Astrocyte (in vitro differentiated cells and primary cell): ENCODE measurements around the gene ITGA2. TPM values are rescaled to one million over a fixed set of nuclear protein-coding genes. Genes with fewer than 3 reads are reported as not detected.

Experiments used
- DNase-seq: peaks from one replicate; pipeline ENCODE4 v3.0.0-alpha.2; 2010; ENCODE audit warnings: low read depth
- FAIRE-seq: peaks from 2 replicates; lab custom pipeline; 2011; peaks lifted over from hg19 to GRCh38; lab: Jason Lieb, UNC
- H2AFZ ChIP-seq: 2 replicates; pipeline ENCODE4 v1.6.0; 2012; ENCODE audit warnings: low read depth, low read length, inconsistent platforms
- H3K27ac ChIP-seq: 2 replicates; pipeline ENCODE4 v1.5.1; 2011; ENCODE audit warnings: low read depth, low read length, inconsistent platforms
- H3K27me3 ChIP-seq: 2 replicates; pipeline ENCODE4 v1.6.0; 2011; ENCODE audit warnings: low read length, inconsistent platforms; ENCODE audit not compliant: insufficient read depth
- H3K36me3 ChIP-seq: 2 replicates; pipeline ENCODE4 v1.5.1; 2011; ENCODE audit warnings: low read length, inconsistent platforms; ENCODE audit not compliant: insufficient read depth
- H3K4me1 ChIP-seq: 2 replicates; pipeline ENCODE4 v1.5.1; 2011; ENCODE audit warnings: low read length, inconsistent platforms; ENCODE audit not compliant: insufficient read depth
- H3K4me2 ChIP-seq: 2 replicates; pipeline ENCODE4 v1.6.0; 2012; ENCODE audit warnings: low read length, inconsistent platforms
- H3K4me3 ChIP-seq: 2 replicates; pipeline ENCODE4 v1.5.1; 2011; ENCODE audit warnings: low read depth, mild to moderate bottlenecking, low read length, inconsistent platforms; ENCODE audit not compliant: insufficient read depth
- H3K79me2 ChIP-seq: 2 replicates; pipeline ENCODE4 v1.6.0; 2012; ENCODE audit warnings: mild to moderate bottlenecking, low read length, inconsistent platforms; ENCODE audit not compliant: insufficient read depth
- H3K9ac ChIP-seq: 2 replicates; pipeline ENCODE4 v1.6.0; 2012; ENCODE audit warnings: mild to moderate bottlenecking, low read length, inconsistent platforms
- H3K9me3 ChIP-seq: 2 replicates; pipeline ENCODE4 v1.5.1; 2012; ENCODE audit warnings: low read depth, mild to moderate bottlenecking, low read length, inconsistent platforms; ENCODE audit not compliant: insufficient read depth
- H4K20me1 ChIP-seq: 2 replicates; pipeline ENCODE4 v1.6.0; 2012; ENCODE audit warnings: low read length, inconsistent platforms; ENCODE audit not compliant: insufficient read depth
- H3K27ac Mint-ChIP-seq: one replicate; pipeline ENCODE4 v1.8.0; 2021; ENCODE audit warnings: mild to moderate bottlenecking, mixed read lengths; ENCODE audit not compliant: unreplicated experiment
- H3K27me3 Mint-ChIP-seq: one replicate; pipeline ENCODE4 v1.8.0; 2021; ENCODE audit warnings: low read depth, mixed read lengths; ENCODE audit not compliant: unreplicated experiment
- H3K36me3 Mint-ChIP-seq: one replicate; pipeline ENCODE4 v1.8.0; 2021; ENCODE audit warnings: low read depth, mixed read lengths; ENCODE audit not compliant: unreplicated experiment
- H3K4me1 Mint-ChIP-seq: one replicate; pipeline ENCODE4 v1.8.0; 2021; ENCODE audit warnings: low read depth, mixed read lengths; ENCODE audit not compliant: unreplicated experiment
- H3K4me3 Mint-ChIP-seq: one replicate; pipeline ENCODE4 v1.8.0; 2021; ENCODE audit warnings: mild to moderate bottlenecking, moderate library complexity, mixed read lengths; ENCODE audit not compliant: unreplicated experiment
- H3K9me3 Mint-ChIP-seq: one replicate; pipeline ENCODE4 v1.8.0; 2021; ENCODE audit warnings: mild to moderate bottlenecking, mixed read lengths; ENCODE audit not compliant: unreplicated experiment
- EZH2 ChIP-seq: IDR thresholded peaks from 2 replicates; pipeline ENCODE4 v1.6.1; 2012; ENCODE audit warnings: mild to moderate bottlenecking, low read length, inconsistent platforms; ENCODE audit not compliant: insufficient read depth
- total RNA-seq: library from RNA; stranded (reverse); gene quantifications from 2 replicates; pipeline ENCODE4 v1.2.1, GENCODE V29; 2021
- TF ChIP-seq, protein P1 (sequence below): IDR thresholded peaks from 2 replicates; pipeline ENCODE4 v1.5.1; 2011; ENCODE audit warnings: low read depth, mild to moderate bottlenecking, inconsistent platforms, low read length, moderate library complexity; ENCODE audit not compliant: insufficient read depth

ITGA2 gene
- total RNA-seq, 1 donor from 2014 or later: 35.9 TPM

DNA sequence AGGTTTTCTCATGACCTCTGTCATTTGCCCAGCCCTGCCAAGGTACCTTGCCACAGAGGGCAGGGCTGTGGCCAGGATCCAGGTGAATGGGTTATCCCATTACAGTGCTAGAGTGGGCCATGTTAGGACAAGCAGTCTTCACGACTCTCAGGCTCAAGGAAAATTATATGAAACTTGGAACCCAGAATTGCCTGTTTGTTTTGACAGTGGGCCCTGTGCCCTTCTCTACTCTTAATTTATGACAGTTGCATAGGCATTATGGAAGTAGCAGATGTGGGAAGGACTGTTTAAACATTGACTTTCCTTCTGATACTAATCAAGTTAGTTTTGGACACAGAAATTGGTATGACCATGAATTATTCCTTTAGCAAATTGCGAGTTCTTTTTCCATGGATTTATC is 41.7 kb downstream of the ITGA2 start:
- DNase-seq (no peak), FAIRE-seq (no peak)
- H3K27ac Mint-ChIP-seq: peak overlapping the region; percentile 31
- no peaks in the 10 kb centered on the region for H3K36me3 Mint-ChIP-seq
- TF ChIP-seq, protein P1, sequence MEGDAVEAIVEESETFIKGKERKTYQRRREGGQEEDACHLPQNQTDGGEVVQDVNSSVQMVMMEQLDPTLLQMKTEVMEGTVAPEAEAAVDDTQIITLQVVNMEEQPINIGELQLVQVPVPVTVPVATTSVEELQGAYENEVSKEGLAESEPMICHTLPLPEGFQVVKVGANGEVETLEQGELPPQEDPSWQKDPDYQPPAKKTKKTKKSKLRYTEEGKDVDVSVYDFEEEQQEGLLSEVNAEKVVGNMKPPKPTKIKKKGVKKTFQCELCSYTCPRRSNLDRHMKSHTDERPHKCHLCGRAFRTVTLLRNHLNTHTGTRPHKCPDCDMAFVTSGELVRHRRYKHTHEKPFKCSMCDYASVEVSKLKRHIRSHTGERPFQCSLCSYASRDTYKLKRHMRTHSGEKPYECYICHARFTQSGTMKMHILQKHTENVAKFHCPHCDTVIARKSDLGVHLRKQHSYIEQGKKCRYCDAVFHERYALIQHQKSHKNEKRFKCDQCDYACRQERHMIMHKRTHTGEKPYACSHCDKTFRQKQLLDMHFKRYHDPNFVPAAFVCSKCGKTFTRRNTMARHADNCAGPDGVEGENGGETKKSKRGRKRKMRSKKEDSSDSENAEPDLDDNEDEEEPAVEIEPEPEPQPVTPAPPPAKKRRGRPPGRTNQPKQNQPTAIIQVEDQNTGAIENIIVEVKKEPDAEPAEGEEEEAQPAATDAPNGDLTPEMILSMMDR: no peak
- no peak for TF ChIP-seq EZH2
- H3K4me3 ChIP-seq: no peak overlapping the region
- no peaks in the 10 kb centered on the region for H3K9me3 ChIP-seq
- no peaks in the 10 kb centered on the region for H3K36me3 ChIP-seq
- H4K20me1 ChIP-seq: no peaks in the 10 kb centered on the region
- H3K27me3 Mint-ChIP-seq: no peaks in the 10 kb centered on the region
- peaks cover 38% of the 10 kb centered on the region for H3K4me1 ChIP-seq
- peaks cover 26% of the 10 kb centered on the region for H3K4me1 Mint-ChIP-seq
- no peaks in the 10 kb centered on the region for H3K9me3 Mint-ChIP-seq
- H3K79me2 ChIP-seq: peaks cover 3% of the 10 kb centered on the region
- H3K4me2 ChIP-seq: peak overlapping the region; percentile 65
- H3K4me3 Mint-ChIP-seq: no peak overlapping the region
- H3K27ac ChIP-seq: peak overlapping the region; percentile 81
- H3K9ac ChIP-seq: peak overlapping the region; percentile 58
- H2AFZ ChIP-seq: no peak overlapping the region
- no peaks in the 10 kb centered on the region for H3K27me3 ChIP-seq

DNA sequence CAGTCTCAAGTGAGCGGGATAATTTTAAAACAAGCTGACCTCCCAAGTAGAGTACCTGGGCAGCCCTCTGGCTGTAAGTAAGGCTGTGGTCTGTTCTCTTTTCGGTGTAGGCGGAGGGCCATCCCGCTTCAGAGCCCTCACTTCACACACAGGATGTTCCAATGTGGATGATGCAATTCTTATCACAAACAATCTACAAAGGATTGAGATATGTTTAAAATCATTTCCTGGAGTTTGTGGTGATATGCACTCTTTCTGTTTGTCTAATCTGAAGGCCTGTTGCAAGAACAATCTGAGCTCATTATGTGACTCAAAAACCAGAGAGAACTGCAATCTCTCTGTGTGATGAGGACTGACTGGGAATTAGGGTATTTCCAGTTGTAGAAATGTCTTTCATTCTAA is 42.5 kb downstream of the ITGA2 start:
- Mint-ChIP-seq H3K27me3 (no peaks in the 10 kb centered on the region), H3K4me3 (peak overlapping the region; percentile 36), H3K36me3 (no peaks in the 10 kb centered on the region), H3K27ac (peak overlapping the region; percentile 94), H3K9me3 (no peaks in the 10 kb centered on the region), H3K4me1 (peaks cover 34% of the 10 kb centered on the region)
- Histone ChIP-seq H3K27ac (peak overlapping the region; percentile 81), H3K27me3 (no peaks in the 10 kb centered on the region), H3K36me3 (no peaks in the 10 kb centered on the region), H2AFZ (no peak overlapping the region), H3K9ac (peak overlapping the region; percentile 58), H3K9me3 (no peaks in the 10 kb centered on the region), H4K20me1 (no peaks in the 10 kb centered on the region), H3K4me2 (peak overlapping the region; percentile 65), H3K79me2 (peaks cover 3% of the 10 kb centered on the region), H3K4me1 (peaks cover 45% of the 10 kb centered on the region), H3K4me3 (no peak overlapping the region)
- FAIRE-seq (peak; percentile 69), DNase-seq (peak; percentile 95)
- TF ChIP-seq, protein P1: no peak
- TF ChIP-seq EZH2: no peak

DNA sequence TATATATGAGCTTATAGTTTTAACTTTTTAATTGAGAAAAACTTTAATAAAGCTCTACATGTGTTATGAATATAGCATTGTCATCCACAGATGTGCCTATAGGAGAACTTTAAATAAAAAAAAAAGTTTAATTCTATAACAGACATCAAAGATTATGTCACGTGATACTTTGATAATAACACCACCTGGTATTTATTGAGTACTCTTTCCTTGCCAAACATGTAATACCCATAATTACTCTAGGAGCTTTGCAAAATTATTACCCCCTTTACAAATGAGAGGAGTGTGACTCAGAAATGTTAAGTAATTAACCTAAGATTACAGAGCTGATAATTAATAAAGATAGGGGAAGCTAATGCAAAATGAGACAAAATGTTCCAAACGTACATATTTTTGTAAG is 43.0 kb downstream of the ITGA2 start:
- H3K27ac Mint-ChIP-seq: peak overlapping the region; percentile 85
- no peak for DNase-seq

More for the DNA sequence above, 43.0 kb downstream of the ITGA2 start:
- no peak overlapping the region for H3K9ac ChIP-seq
- H4K20me1 ChIP-seq: no peaks in the 10 kb centered on the region
- no peaks in the 10 kb centered on the region for H3K27me3 Mint-ChIP-seq
- peaks cover 3% of the 10 kb centered on the region for H3K79me2 ChIP-seq
- H3K4me1 ChIP-seq: peaks cover 50% of the 10 kb centered on the region
- no peaks in the 10 kb centered on the region for H3K36me3 ChIP-seq
- TF ChIP-seq, protein P1: no peak
- TF ChIP-seq EZH2: no peak
- no peak overlapping the region for H3K4me3 ChIP-seq
- no peak for FAIRE-seq
- no peaks in the 10 kb centered on the region for H3K36me3 Mint-ChIP-seq
- peaks cover 38% of the 10 kb centered on the region for H3K4me1 Mint-ChIP-seq
- no peak overlapping the region for H2AFZ ChIP-seq
- no peak overlapping the region for H3K4me3 Mint-ChIP-seq
- H3K27ac ChIP-seq: peak overlapping the region; percentile 81
- H3K4me2 ChIP-seq: peak overlapping the region; percentile 65
- no peaks in the 10 kb centered on the region for H3K9me3 ChIP-seq
- H3K9me3 Mint-ChIP-seq: no peaks in the 10 kb centered on the region
- H3K27me3 ChIP-seq: no peaks in the 10 kb centered on the region
